OCI-LY3 (cell line): Measurements from ENCODE around the gene VMP1.

Experiments
- CTCF ChIP-seq: fragments of 200-600, 300-600 bp; sonication (generic); IDR thresholded peaks from 2 replicates; pipeline ENCODE4 v1.5.1; 2014; ENCODE audit warnings: antibody characterized with exemption, low read length, low read depth
- EZH2phosphoT487 ChIP-seq: fragments of 200-600 bp; shearing (Covaris generic); IDR thresholded peaks from 2 replicates; pipeline ENCODE4 v1.6.1; 2018; ENCODE audit warnings: antibody characterized with exemption, mixed run types, low read depth

- TF ChIP-seq CTCF (no peak), EZH2phosphoT487 (no peak)
These were observed 48.9 kb downstream of the VMP1 start for GRCh38 chr17:59756236-59756818.
